Ovary (tissue), 9 donors: ENCODE results near the gene ETNK2. TPM values are rescaled to one million over a fixed set of nuclear protein-coding genes. Genes with fewer than 3 reads are reported as not detected.

Source experiments
- DNase-seq, 5 donors: peaks; one replicate each; pipeline ENCODE4 v3.0.0-alpha.2; 2019 to 2020
- H3K27ac ChIP-seq, 2 donors: fragments of 200-600 bp; one replicate each; pipeline versions ENCODE4 v1.5.1 to v1.8.0; 2019 to 2022
- H3K27me3 ChIP-seq: fragments of 200-600 bp; one replicate; pipeline ENCODE4 v1.8.0; 2022
- H3K36me3 ChIP-seq: fragments of 200-600 bp; sonication (generic); one replicate; pipeline ENCODE4 v1.5.1; 2019
- H3K4me1 ChIP-seq: one replicate; pipeline ENCODE4 v1.8.1; 2013; ENCODE audit warnings: mild to moderate bottlenecking, moderate library complexity; ENCODE audit not compliant: insufficient read depth
- H3K4me3 ChIP-seq: fragments of 200-600 bp; sonication (generic); one replicate; pipeline ENCODE4 v1.5.1; 2017
- H3K9me3 ChIP-seq, 2 donors: fragments of 200-600 bp in 1 of 2; sonication (generic) in 1 of 2; one replicate each; pipeline versions ENCODE4 v1.5.1 to v1.8.1; 2013 to 2019; ENCODE audit warnings: mild to moderate bottlenecking in 1 of 2, moderate library complexity in 1 of 2
- EP300 ChIP-seq: sonication (generic); formaldehyde crosslinking; IDR thresholded peaks from one replicate; pipeline ENCODE4 v1.6.1; 2017; ENCODE audit warnings: antibody characterized with exemption
- POLR2A ChIP-seq: fragments of 450-650 bp; IDR thresholded peaks from one replicate; pipeline ENCODE4 v1.6.1; 2017; ENCODE audit warnings: antibody characterized with exemption, mild to moderate bottlenecking, moderate library complexity
- WGBS, 3 donors: extraction: QIAGEN DNeasy Blood & Tissue Kit in 1 of 3; methylation state at CpG; one replicate each; pipeline versions ENCODE4 v1.1.5 to v1.1.7; 2013 to 2017; 5-methylcytosine and 5-hydroxymethylcytosine counted together
- intact Hi-C, 4 donors: fragments of 100-400 bp; cut with DNase I; formaldehyde crosslinking; loops; one replicate each; pipeline versions ENCODE4 v1.11.0 to v1.15.1; 2022 to 2023
- polyA plus RNA-seq, 2 donors: library from polyadenylated mRNA; stranded (reverse); fragments of 200-250 nt in 1 of 2; fragments of 350-450 nt in 1 of 2; fragmentation: Illumina TruSeq in 1 of 2; extraction: RNeasy Lipid Tissue Mini Kit (QIAGEN cat#74804) in 1 of 2; gene quantifications; one replicate each; pipeline ENCODE4 v1.2.3, GENCODE V29; 2013 to 2014
- total RNA-seq, 7 donors: library from RNA; depleted of rRNA in 2 of 7; stranded (reverse); fragments of >200 nt in 2 of 7; fragmentation: NEBNext Ultra II Directional in 3 of 7; extraction: Animal tissue kit (Norgen Biotek cat#: 25700) in 3 of 7; gene quantifications; one replicate each; pipeline versions ENCODE4 v1.1.0 to v1.2.4, GENCODE V29; 2016 to 2023
- TF ChIP-seq, protein P1 (sequence below), 3 donors: fragments of 450-650 bp in 2 of 3; fragments of 200-600 bp in 1 of 3; IDR thresholded peaks; one replicate each; pipeline versions ENCODE4 v1.5.1 to v1.8.0; 2016 to 2022; ENCODE audit warnings: antibody characterized with exemption in 3 of 3, mild to moderate bottlenecking in 1 of 3
- donor health status: DM: no; HTN: no; CAD: no; lungs with moderate emphysema.
- donor health status: DM: no; HTN: no; CAD: no.
- donor health status: Bipolar disorder and iron deficiency.
- donor health status: DM: yes; HTN: yes; CAD: no.
- donor health status: DM: no; HTN: no; CAD: no.
- donor health status: DM: yes; HTN: yes; CAD: no.

The ETNK2 gene
- total and polyA plus RNA-seq, 9 donors = 16.3 to 60.9 (median 40.3) TPM

DNA sequence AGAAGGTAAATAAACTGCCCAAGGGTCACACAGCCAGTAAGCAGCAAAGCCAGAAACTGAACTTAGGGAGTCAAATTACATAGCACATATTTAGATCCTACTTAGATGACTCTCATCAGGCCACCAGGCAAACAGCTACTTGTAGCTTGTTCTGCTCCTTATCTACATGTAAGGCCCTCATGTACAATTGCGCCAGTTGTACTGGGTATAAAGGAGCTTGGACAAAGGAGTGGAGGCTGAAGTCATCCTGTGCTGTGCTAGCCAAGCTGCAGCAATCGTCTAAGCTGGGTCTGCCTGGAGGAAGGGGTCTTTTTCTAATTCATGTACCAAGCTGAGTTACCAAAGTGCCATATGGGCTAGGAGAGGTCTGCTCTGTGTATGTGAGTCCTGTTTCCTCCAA lies 12.8 kb downstream of the ETNK2 start:
- WGBS, 3 donors = 88 to 95% (median 90%) methylated on average over 2 of the region's 2 CpGs
- no peaks in the 10 kb centered on the region for H3K36me3 ChIP-seq
- H3K4me1 ChIP-seq = peaks cover 5% of the 10 kb centered on the region
- no peaks in the 10 kb centered on the region for H3K9me3 ChIP-seq
- intact Hi-C loops = no loop called here
- no peak for DNase-seq
- no peak overlapping the region for H3K27ac ChIP-seq
- no peak for TF ChIP-seq EP300
- TF ChIP-seq, protein P1, sequence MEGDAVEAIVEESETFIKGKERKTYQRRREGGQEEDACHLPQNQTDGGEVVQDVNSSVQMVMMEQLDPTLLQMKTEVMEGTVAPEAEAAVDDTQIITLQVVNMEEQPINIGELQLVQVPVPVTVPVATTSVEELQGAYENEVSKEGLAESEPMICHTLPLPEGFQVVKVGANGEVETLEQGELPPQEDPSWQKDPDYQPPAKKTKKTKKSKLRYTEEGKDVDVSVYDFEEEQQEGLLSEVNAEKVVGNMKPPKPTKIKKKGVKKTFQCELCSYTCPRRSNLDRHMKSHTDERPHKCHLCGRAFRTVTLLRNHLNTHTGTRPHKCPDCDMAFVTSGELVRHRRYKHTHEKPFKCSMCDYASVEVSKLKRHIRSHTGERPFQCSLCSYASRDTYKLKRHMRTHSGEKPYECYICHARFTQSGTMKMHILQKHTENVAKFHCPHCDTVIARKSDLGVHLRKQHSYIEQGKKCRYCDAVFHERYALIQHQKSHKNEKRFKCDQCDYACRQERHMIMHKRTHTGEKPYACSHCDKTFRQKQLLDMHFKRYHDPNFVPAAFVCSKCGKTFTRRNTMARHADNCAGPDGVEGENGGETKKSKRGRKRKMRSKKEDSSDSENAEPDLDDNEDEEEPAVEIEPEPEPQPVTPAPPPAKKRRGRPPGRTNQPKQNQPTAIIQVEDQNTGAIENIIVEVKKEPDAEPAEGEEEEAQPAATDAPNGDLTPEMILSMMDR (IDR thresholded peaks at IDR 0.05) = no peak
- TF ChIP-seq POLR2A = no peak
- no peak overlapping the region for H3K4me3 ChIP-seq
- no peaks in the 10 kb centered on the region for H3K27me3 ChIP-seq

DNA sequence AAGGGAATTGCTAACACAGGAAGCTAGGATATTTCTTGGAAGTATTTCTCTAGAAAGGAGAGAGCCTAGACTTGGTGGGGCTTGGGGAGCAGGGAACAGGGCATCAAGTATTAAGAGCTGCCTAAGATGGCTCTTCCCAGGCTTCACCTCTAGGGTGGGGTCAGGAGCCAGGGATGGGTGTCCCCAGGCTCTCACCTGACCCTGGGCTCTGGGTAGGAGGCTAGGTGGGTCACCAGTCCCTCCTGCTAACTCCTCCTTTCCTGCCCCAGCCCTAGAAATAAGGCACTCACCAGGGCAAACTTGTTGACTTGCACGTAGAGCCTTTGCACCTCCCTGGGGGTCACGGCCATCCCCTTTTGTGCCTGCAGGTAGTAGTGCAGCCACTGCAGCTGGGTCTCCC lies 15.0 kb downstream of the ETNK2 start:
- Histone ChIP-seq H3K27me3 (no peaks in the 10 kb centered on the region), H3K4me3 (no peak overlapping the region), H3K36me3 (no peaks in the 10 kb centered on the region), H3K9me3 (no peaks in the 10 kb centered on the region), H3K4me1 (no peaks in the 10 kb centered on the region), H3K27ac (no peak overlapping the region)
- DNase-seq = no peak
- intact Hi-C loops = no loop called here
- 57 to 82% (median 75%) methylated on average over 2 of the region's 2 CpGs for WGBS, 3 donors
- TF ChIP-seq EP300 = no peak
- no peak for TF ChIP-seq POLR2A
- TF ChIP-seq, protein P1 (IDR thresholded peaks at IDR 0.05) = no peak

DNA sequence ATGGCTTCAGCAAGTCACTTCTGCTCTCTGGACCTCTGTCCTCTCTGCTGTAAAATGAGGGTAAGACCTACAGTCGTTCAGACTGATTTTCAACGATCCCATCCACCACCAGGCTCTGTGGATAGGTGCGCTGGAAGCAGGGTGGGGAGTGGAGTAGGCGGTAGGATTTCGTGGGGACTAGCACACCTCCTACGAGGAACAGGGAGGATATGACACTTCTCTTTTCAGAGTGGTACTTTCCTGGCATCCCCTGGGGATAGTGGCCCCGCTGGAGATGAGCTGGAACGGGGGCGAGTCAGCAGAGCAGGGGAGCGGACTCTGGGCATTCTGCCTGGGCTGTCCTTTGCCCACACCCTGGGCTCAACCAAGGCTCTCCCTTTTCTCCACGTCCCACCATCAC lies 17.7 kb downstream of the ETNK2 start:
- no peak for DNase-seq
- Histone ChIP-seq H3K4me3 (no peak overlapping the region), H3K27me3 (no peaks in the 10 kb centered on the region), H3K36me3 (no peaks in the 10 kb centered on the region), H3K4me1 (peaks cover 17% of the 10 kb centered on the region), H3K9me3 (no peaks in the 10 kb centered on the region), H3K27ac (no peak overlapping the region)
- TF ChIP-seq, protein P1 (IDR thresholded peaks at IDR 0.05) = no peak
- TF ChIP-seq EP300 (no peak), POLR2A (no peak)
- WGBS, 3 donors = 82 to 86% (median 83%) methylated on average over 11 of the region's 11 CpGs
- intact Hi-C loops = no loop called here

DNA sequence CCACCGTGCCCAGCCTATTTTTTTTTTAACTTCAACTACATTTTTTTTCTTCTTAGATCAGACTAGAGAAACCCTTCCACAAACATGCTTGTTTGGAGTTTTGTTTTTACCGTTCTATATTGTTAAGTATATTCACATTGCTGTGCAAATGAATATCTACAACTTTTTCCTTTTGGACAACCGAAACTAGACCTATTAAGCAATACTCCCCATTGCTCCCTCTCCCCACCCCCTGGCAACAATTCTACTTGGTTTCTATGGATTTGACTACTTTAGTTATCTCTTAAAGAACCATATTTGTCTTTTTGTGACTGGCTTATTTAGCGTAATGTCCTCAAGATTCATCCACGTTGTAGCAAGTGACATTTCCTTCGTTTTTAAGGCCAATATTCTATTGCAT lies 19.1 kb downstream of the ETNK2 start:
- Histone ChIP-seq H3K27ac (no peak overlapping the region), H3K27me3 (no peaks in the 10 kb centered on the region), H3K9me3 (no peaks in the 10 kb centered on the region), H3K4me1 (peaks cover 17% of the 10 kb centered on the region), H3K4me3 (no peak overlapping the region), H3K36me3 (no peaks in the 10 kb centered on the region)
- intact Hi-C loops = no loop called here
- TF ChIP-seq POLR2A = no peak
- TF ChIP-seq, protein P1 (IDR thresholded peaks at IDR 0.05) = no peak
- no peak for DNase-seq
- 74 to 77% (median 76%) methylated on average over 6 of the region's 6 CpGs for WGBS, 3 donors

DNA sequence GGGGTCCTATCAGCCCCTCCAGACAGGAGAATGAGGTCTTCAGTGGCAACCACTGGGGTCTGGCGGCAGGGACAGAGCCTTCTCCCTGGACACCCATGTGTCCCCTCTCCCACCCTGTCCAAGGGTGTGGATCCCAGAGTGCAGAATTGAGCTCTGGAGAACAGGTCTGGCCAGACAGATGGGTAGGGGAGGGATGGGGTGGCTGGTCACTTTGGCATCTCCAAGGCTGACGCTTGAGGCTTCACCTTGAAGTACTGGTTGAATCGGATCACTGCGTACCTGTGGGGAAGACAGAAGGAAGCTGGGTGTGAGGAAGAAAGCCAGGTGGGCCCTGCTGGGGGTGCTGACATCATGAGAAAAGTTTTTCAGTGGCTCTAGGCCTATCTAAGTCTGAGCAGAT lies 19.9 kb downstream of the ETNK2 start:
- Histone ChIP-seq H3K9me3 (no peaks in the 10 kb centered on the region), H3K4me1 (peaks cover 17% of the 10 kb centered on the region), H3K27me3 (no peaks in the 10 kb centered on the region), H3K4me3 (no peak overlapping the region), H3K36me3 (no peaks in the 10 kb centered on the region), H3K27ac (peak overlapping the region in 1 of 2 donors; percentile 66)
- 91 to 95% (median 91%) methylated on average over 4 of the region's 4 CpGs for WGBS, 3 donors
- intact Hi-C loops = no loop called here
- TF ChIP-seq POLR2A (no peak), EP300 (no peak)
- TF ChIP-seq, protein P1 (IDR thresholded peaks at IDR 0.05) = no peak
- no peak for DNase-seq
